ENCODE results near the gene BTNL3. TPM values are rescaled to one million over a fixed set of nuclear protein-coding genes. Genes with fewer than 3 reads are reported as not detected.

BTNL3 gene
- total RNA-seq (ENCODE audit: low replicate concordance): not detected in 2 replicates

GRCh38 chr5:180988592-180988991, at the start of gene BTNL3:
BTNL3 (plus strand) TSS chr5:180988846; CDS start chr5:180989029, 183 bp downstream.

GRCh38 chr5:181039931-181040630, 51.4 kb downstream of the BTNL3 start, which contains the start of gene BTNL9:
BTNL9 (plus strand) TSS chr5:181040266; CDS start chr5:181045490, 5,224 bp downstream.

Other genes with a start within 250 kb of the BTNL3 start
- gene OR2Y1, start 248.8 kb upstream of the BTNL3 start, total RNA-seq (ENCODE audit: low replicate concordance): not detected in 2 replicates
- gene MGAT1, start 186.0 kb upstream of the BTNL3 start, total RNA-seq (ENCODE audit: low replicate concordance): 61.0 and 62.0 TPM in 2 replicates
- 18.3 and 18.6 TPM in 2 replicates for gene ZFP62, start 127.6 kb upstream of the BTNL3 start, total RNA-seq (ENCODE audit: low replicate concordance)
- gene BTNL8, start 89.7 kb upstream of the BTNL3 start, total RNA-seq (ENCODE audit: low replicate concordance): under 0.01 TPM in 1 of 2 replicates, not detected in the other
- not detected in 2 replicates for gene BTNL9, start 51.4 kb downstream of the BTNL3 start, total RNA-seq (ENCODE audit: low replicate concordance)
- gene OR2V1, start 142.3 kb downstream of the BTNL3 start, total RNA-seq (ENCODE audit: low replicate concordance): not detected in 2 replicates
- not detected in 2 replicates for gene OR2V2, start 158.7 kb downstream of the BTNL3 start, total RNA-seq (ENCODE audit: low replicate concordance)
- gene TRIM7, start 216.3 kb downstream of the BTNL3 start, total RNA-seq (ENCODE audit: low replicate concordance): 0.47 and 2.9 TPM in 2 replicates
- gene TRIM41, start 234.4 kb downstream of the BTNL3 start, total RNA-seq (ENCODE audit: low replicate concordance): 13.8 and 26.0 TPM in 2 replicates